Diencephalon (tissue), 1 donor: ENCODE measurements around the gene NUTM2G. TPM values are rescaled to one million over a fixed set of nuclear protein-coding genes. Genes with fewer than 3 reads are reported as not detected.

Source experiments
- total RNA-seq: library from RNA; depleted of rRNA; stranded (reverse); fragments of >200 nt; gene quantifications from one replicate; pipeline ENCODE4 v1.2.3, GENCODE V29; 2014

NUTM2G gene
- not detected for total RNA-seq

GRCh38 chr9:96928543-96928942, at the start of gene NUTM2G:
NUTM2G (plus strand) TSS chr9:96928843; CDS start chr9:96929025, 182 bp downstream.

Other genes starting within 250 kb of the NUTM2G start
- gene ZNF510, start 150.8 kb upstream of the NUTM2G start, total RNA-seq = 49.1 TPM
- gene ZNF782, start 74.3 kb upstream of the NUTM2G start, total RNA-seq = 27.2 TPM
- gene CTSV, start 110.3 kb downstream of the NUTM2G start, total RNA-seq = 0.46 TPM